SK-N-SH (cell line): ENCODE data around the gene MRPS9. TPM values are rescaled to one million over a fixed set of nuclear protein-coding genes. Genes with fewer than 3 reads are reported as not detected.

Experiments
- CTCF ChIA-PET: fragments of 300-600, 350-600 bp; formaldehyde crosslinking; extraction: SDS; loops from one replicate; lab custom pipeline; 2021; lab: Yijun Ruan, JAX
- POLR2A ChIA-PET: fragments of 350-600 bp; sonication (Branson Sonifier 250); formaldehyde crosslinking; extraction: SDS; loops from one replicate; lab custom pipeline; 2020; ENCODE audit warnings: antibody characterized with exemption, inconsistent platforms; lab: Yijun Ruan, JAX
- DNase-seq: peaks from one replicate; pipeline ENCODE4 v3.0.0; 2012
- H2AFZ ChIP-seq: fragments of 200-600 bp; sonication (generic); 2 replicates; pipeline ENCODE4 v1.8.1; 2016; ENCODE audit warnings: antibody characterized with exemption, mild to moderate bottlenecking, low read depth
- H3F3A ChIP-seq: fragments of 200-600 bp; sonication (generic); replicated peaks from 2 replicates; pipeline ENCODE3; 2016; ENCODE audit warnings: antibody characterized with exemption, mild to moderate bottlenecking; ENCODE audit not compliant: insufficient read depth
- H3K27ac ChIP-seq, 2 experiments: fragments of 200-500 bp in 1 of 2; fragments of 200-600 bp in 1 of 2; sonication (Bioruptor generic) in 1 of 2; sonication (generic), shearing (Covaris generic) in 1 of 2; 2 replicates each; pipeline versions ENCODE4 v1.5.1 to v1.6.1; 2014 to 2016; ENCODE audit warnings: low read depth in 2 of 2, inconsistent platforms in 1 of 2, low read length in 1 of 2, mild to moderate bottlenecking in 1 of 2, mixed read lengths in 1 of 2
- H3K27me3 ChIP-seq: fragments of 200-600 bp; sonication (generic), shearing (Covaris generic); 2 replicates; pipeline ENCODE4 v1.6.1; 2016; ENCODE audit warnings: mixed run types; ENCODE audit not compliant: insufficient read depth
- H3K36me3 ChIP-seq, 2 experiments: fragments of 200-500 bp in 1 of 2; fragments of 200-600 bp in 1 of 2; sonication (Bioruptor generic) in 1 of 2; sonication (generic) in 1 of 2; replicated peaks in 1 of 2; 2 replicates each; pipeline versions ENCODE3 to v1.5.1; 2014 to 2016; ENCODE audit warnings: low read length in 1 of 2, mild to moderate bottlenecking in 1 of 2; ENCODE audit not compliant: insufficient read depth in 2 of 2, control insufficient read depth in 1 of 2
- H3K4me1 ChIP-seq, 2 experiments: fragments of 200-500 bp in 1 of 2; fragments of 200-600 bp in 1 of 2; sonication (Bioruptor generic) in 1 of 2; sonication (generic), shearing (Covaris generic) in 1 of 2; 2 replicates each; pipeline versions ENCODE4 v1.5.1 to v1.6.1; 2014 to 2016; ENCODE audit warnings: low read depth in 1 of 2, low read length in 1 of 2, mixed run types in 1 of 2; ENCODE audit not compliant: insufficient read depth in 2 of 2, control insufficient read depth in 1 of 2
- H3K4me2 ChIP-seq: fragments of 200-600 bp; sonication (generic), shearing (Covaris generic); 2 replicates; pipeline ENCODE4 v1.6.1; 2017; ENCODE audit warnings: mixed run types
- H3K4me3 ChIP-seq, 2 experiments: fragments of 200-500 bp in 1 of 2; fragments of 200-600 bp in 1 of 2; sonication (Bioruptor generic) in 1 of 2; sonication (generic), shearing (Covaris generic) in 1 of 2; 2 replicates each; pipeline versions ENCODE4 v1.5.1 to v1.8.1; 2014 to 2016; ENCODE audit warnings: low read depth in 2 of 2, inconsistent platforms in 1 of 2, low read length in 1 of 2, mild to moderate bottlenecking in 1 of 2, mixed read lengths in 1 of 2, moderate library complexity in 1 of 2
- H3K79me2 ChIP-seq: fragments of 200-600 bp; sonication (generic); 2 replicates; pipeline ENCODE4 v1.8.1; 2017; ENCODE audit warnings: mild to moderate bottlenecking; ENCODE audit not compliant: insufficient read depth
- H3K9ac ChIP-seq: fragments of 200-600 bp; sonication (generic); 2 replicates; pipeline ENCODE4 v1.6.1; 2017; ENCODE audit warnings: mixed run types
- H3K9me2 ChIP-seq: fragments of 200-600 bp; sonication (generic); 2 replicates; pipeline ENCODE4 v1.6.1; 2017; ENCODE audit warnings: mixed run types
- H3K9me3 ChIP-seq: fragments of 200-600 bp; sonication (generic); 2 replicates; pipeline ENCODE4 v1.6.1; 2017; ENCODE audit warnings: mixed run types, mild to moderate bottlenecking, moderate library complexity
- H4K20me1 ChIP-seq: fragments of 200-600 bp; sonication (generic); 2 replicates; pipeline ENCODE4 v1.6.1; 2017; ENCODE audit warnings: mild to moderate bottlenecking, mixed run types; ENCODE audit not compliant: insufficient read depth
- EP300 ChIP-seq, 2 experiments: IDR thresholded peaks; 2 replicates each; pipeline versions ENCODE4 v1.4.0 to v1.6.1; 2012; ENCODE audit warnings: borderline replicate concordance in 1 of 2, low read depth in 1 of 2, low read length in 1 of 2
- EZH2phosphoT487 ChIP-seq: fragments of 200-600 bp; sonication (generic); IDR thresholded peaks from 2 replicates; pipeline ENCODE4 v1.6.1; 2017; ENCODE audit warnings: low read depth, mixed run types, mild to moderate bottlenecking, antibody characterized with exemption, moderate library complexity, borderline replicate concordance
- FOXJ3 ChIP-seq: sonication (generic); formaldehyde crosslinking; IDR thresholded peaks from 2 replicates; pipeline ENCODE4 v1.5.1; 2020; ENCODE audit warnings: mild to moderate bottlenecking, missing genetic modification reagents
- FOXM1 ChIP-seq: IDR thresholded peaks from 2 replicates; pipeline ENCODE4 v1.4.0; 2012; ENCODE audit warnings: low read depth, mild to moderate bottlenecking
- GATA2 ChIP-seq: sonication (generic); formaldehyde crosslinking; IDR thresholded peaks from 2 replicates; pipeline ENCODE4 v1.5.0; 2020; ENCODE audit warnings: mild to moderate bottlenecking, missing genetic modification reagents
- MEF2A ChIP-seq: IDR thresholded peaks from 2 replicates; pipeline ENCODE4 v1.4.0; 2012; ENCODE audit warnings: low read depth, borderline replicate concordance
- MXI1 ChIP-seq: IDR thresholded peaks from 2 replicates; pipeline ENCODE4 v1.6.1; 2012; ENCODE audit warnings: mild to moderate bottlenecking, low read depth, low read length, improper control_type of control experiment
- NRF1 ChIP-seq: IDR thresholded peaks from 2 replicates; pipeline ENCODE4 v1.6.1; 2012; ENCODE audit warnings: low read depth, mild to moderate bottlenecking, low read length
- PBX3 ChIP-seq: IDR thresholded peaks from 2 replicates; pipeline ENCODE4; 2012
- SIN3A ChIP-seq: IDR thresholded peaks from 2 replicates; pipeline ENCODE4 v1.6.1; 2012; ENCODE audit warnings: low read depth, mild to moderate bottlenecking, low read length, moderate library complexity, borderline replicate concordance
- TAF1 ChIP-seq: IDR thresholded peaks from 2 replicates; pipeline ENCODE4 v1.6.1; 2012; ENCODE audit warnings: low read depth, mild to moderate bottlenecking, low read length, moderate library complexity, borderline replicate concordance
- TCF12 ChIP-seq: IDR thresholded peaks from 2 replicates; pipeline ENCODE4 v1.4.0; 2012
- TEAD4 ChIP-seq: IDR thresholded peaks from 2 replicates; pipeline ENCODE4 v1.4.0; 2012; ENCODE audit warnings: mild to moderate bottlenecking, borderline replicate concordance; ENCODE audit not compliant: insufficient read depth
- USF2 ChIP-seq: fragments of 150-350 bp; IDR thresholded peaks from 2 replicates; pipeline ENCODE4 v1.6.1; 2017; ENCODE audit warnings: antibody characterized with exemption, low read length, low read depth, borderline replicate concordance
- YY1 ChIP-seq: IDR thresholded peaks from 2 replicates; pipeline ENCODE4 v1.4.0; 2012; ENCODE audit warnings: low read depth, mild to moderate bottlenecking
- WGBS: methylation state at CpG from one replicate; pipeline ENCODE4 v1.1.6; 2017; ENCODE audit warnings: low lambda C conversion rate; 5-methylcytosine and 5-hydroxymethylcytosine counted together
- polyA plus RNA-seq, 3 experiments: library from polyadenylated mRNA; depleted of rRNA; stranded (reverse); fragments of >200 nt; gene quantifications; 2 replicates each; pipeline ENCODE4 v1.2.3, GENCODE V29; 2012
- TF ChIP-seq, protein P1 (sequence below): IDR thresholded peaks from 2 replicates; pipeline ENCODE4 v1.4.0; 2012; ENCODE audit warnings: low read depth

The MRPS9 gene
- polyA plus RNA-seq, 1 of the 3 experiments (the other 2 are of a cell fraction), result 31.8 TPM

GRCh38 chr2:105061560-105061959, 23.7 kb downstream of the MRPS9 start:
- POLR2A ChIA-PET, result no interaction called here
- 93% methylated on average over 3 of the region's 3 CpGs for WGBS
- Histone ChIP-seq H4K20me1 (no peaks in the 10 kb centered on the region), H3K36me3 (no peaks in the 10 kb centered on the region), H2AFZ (no peak overlapping the region), H3K27ac (no peak overlapping the region), H3K9ac (no peak overlapping the region), H3K27me3 (no peaks in the 10 kb centered on the region), H3K9me3 (no peaks in the 10 kb centered on the region), H3K9me2 (no peaks in the 10 kb centered on the region), H3K79me2 (peaks cover 4% of the 10 kb centered on the region; the same call in 1 of the 2 replicates), H3K4me3 (no peak overlapping the region), H3K4me1 (no peaks in the 10 kb centered on the region), H3K4me2 (no peak overlapping the region), H3F3A (no peaks in the 10 kb centered on the region)
- no peak for DNase-seq
- CTCF ChIA-PET, result no interaction called here
- no peak for TF ChIP-seq YY1
- no peak for TF ChIP-seq FOXJ3 (CRISPR knock-in tag)
- no peak for TF ChIP-seq FOXM1
- TF ChIP-seq USF2, result no peak
- no peak for TF ChIP-seq MXI1
- TF ChIP-seq NRF1, result no peak
- no peak for TF ChIP-seq GATA2
- TF ChIP-seq TAF1, result no peak
- TF ChIP-seq, protein P1, sequence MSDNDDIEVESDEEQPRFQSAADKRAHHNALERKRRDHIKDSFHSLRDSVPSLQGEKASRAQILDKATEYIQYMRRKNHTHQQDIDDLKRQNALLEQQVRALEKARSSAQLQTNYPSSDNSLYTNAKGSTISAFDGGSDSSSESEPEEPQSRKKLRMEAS, result no peak
- no peak for TF ChIP-seq MEF2A
- TF ChIP-seq PBX3, result no peak
- no peak for TF ChIP-seq EZH2phosphoT487
- TF ChIP-seq TEAD4, result no peak

DNA sequence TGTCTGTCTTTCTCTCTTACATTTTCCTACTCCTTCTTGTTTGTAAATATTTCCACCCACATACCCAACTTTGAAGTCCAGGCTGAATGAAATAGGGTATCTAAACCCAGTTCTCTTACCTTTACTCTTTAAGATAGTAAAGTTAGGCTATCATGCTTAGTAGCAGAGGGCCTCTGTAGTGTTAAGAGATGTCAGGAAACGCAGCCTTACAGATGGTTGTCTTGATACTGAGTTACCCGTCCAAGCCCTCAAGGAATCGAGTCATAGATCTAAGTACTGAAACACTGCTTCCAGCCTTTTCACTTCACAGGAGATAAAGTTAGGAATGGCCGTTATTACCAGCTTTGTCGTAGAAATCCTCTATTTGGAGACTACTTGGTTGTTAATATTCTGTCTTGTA, 24.3 kb downstream of the MRPS9 start:
- CTCF ChIA-PET, result no interaction called here
- no peaks in the 10 kb centered on the region for H3K9me3 ChIP-seq
- H3K79me2 ChIP-seq, result peaks cover 4% of the 10 kb centered on the region; the same call in 1 of the 2 replicates
- no peak for DNase-seq
- no peak overlapping the region for H3K27ac ChIP-seq
- no peak overlapping the region for H3K9ac ChIP-seq
- no peaks in the 10 kb centered on the region for H4K20me1 ChIP-seq
- no peaks in the 10 kb centered on the region for H3F3A ChIP-seq
- H2AFZ ChIP-seq, result no peak overlapping the region
- H3K4me3 ChIP-seq, result no peak overlapping the region
- H3K36me3 ChIP-seq, result no peaks in the 10 kb centered on the region
- no peaks in the 10 kb centered on the region for H3K27me3 ChIP-seq
- H3K4me2 ChIP-seq, result no peak overlapping the region
- no peaks in the 10 kb centered on the region for H3K4me1 ChIP-seq
- TF ChIP-seq FOXM1 (no peak), TCF12 (no peak), SIN3A (no peak), EP300 (IDR thresholded peaks at IDR 0.05; ENCODE audit: borderline replicate concordance in 1 of 2, low read depth in 1 of 2, low read length in 1 of 2) (no peak)
- POLR2A ChIA-PET, result no interaction called here
- 92% methylated on average over 5 of the region's 5 CpGs for WGBS
- no peaks in the 10 kb centered on the region for H3K9me2 ChIP-seq
